Smooth muscle cell of bladder (primary cell): ENCODE results near the gene RBM6. TPM values are rescaled to one million over a fixed set of nuclear protein-coding genes. Genes with fewer than 3 reads are reported as not detected.

Experiments used
- total RNA-seq: library from RNA; depleted of rRNA; stranded (reverse); fragments of >200 nt; gene quantifications from 2 replicates; pipeline ENCODE4 v1.2.3, GENCODE V29; 2014

Gene RBM6
- total RNA-seq: 32.7 and 45.2 TPM in 2 replicates

GRCh38 chr3:49939858-49940666 is at the start of gene RBM6:
RBM6 (plus strand) TSS chr3:49940150; CDS start chr3:49962642, 22,492 bp downstream.

GRCh38 chr3:49903451-49904424 is 36.2 kb upstream of the RBM6 start, which contains the start of gene MST1R:
MST1R (minus strand) TSS chr3:49903873; CDS start chr3:49903609, 264 bp downstream.

GRCh38 chr3:49929291-49930167 is 10.4 kb upstream of the RBM6 start, which contains the start of gene MON1A:
MON1A (minus strand) TSS chr3:49929811; CDS start chr3:49913346, 16,465 bp downstream.

GRCh38 chr3:50088725-50089608 is 149.0 kb downstream of the RBM6 start, which contains the start of gene RBM5:
RBM5 (plus strand) TSS chr3:50088919; CDS start chr3:50090435, 1,516 bp downstream.

Other genes starting within 250 kb of the RBM6 start
- gene AMIGO3, start 220.5 kb upstream of the RBM6 start, total RNA-seq: not detected in 2 replicates
- 23.0 and 30.5 TPM in 2 replicates for gene GMPPB, start 216.2 kb upstream of the RBM6 start, total RNA-seq
- gene IP6K1, start 153.6 kb upstream of the RBM6 start, total RNA-seq: 19.1 and 29.1 TPM in 2 replicates
- gene CDHR4, start 140.3 kb upstream of the RBM6 start, total RNA-seq: under 0.01 and 0.14 TPM in 2 replicates
- gene INKA1, start 136.9 kb upstream of the RBM6 start, total RNA-seq: 3.1 and 3.7 TPM in 2 replicates
- gene UBA7, start 126.2 kb upstream of the RBM6 start, total RNA-seq: 39.1 and 55.2 TPM in 2 replicates
- 1.0 and 1.4 TPM in 2 replicates for gene TRAIP, start 83.6 kb upstream of the RBM6 start, total RNA-seq
- gene CAMKV, start 70.2 kb upstream of the RBM6 start, total RNA-seq: not detected in 2 replicates
- 0.14 and 0.55 TPM in 2 replicates for gene MST1R, start 36.3 kb upstream of the RBM6 start, total RNA-seq
- gene MON1A, start 10.3 kb upstream of the RBM6 start, total RNA-seq: 7.4 and 11.3 TPM in 2 replicates
- gene RBM5, start 148.8 kb downstream of the RBM6 start, total RNA-seq: 99.2 and 108 TPM in 2 replicates
- gene SEMA3F, start 215.2 kb downstream of the RBM6 start, total RNA-seq: 0.14 and 0.92 TPM in 2 replicates